SK-N-SH treated with all-trans-retinoic acid at 6 μM for 48 hours (cell line): ENCODE data around the gene ATP4B.

Experiments used
- ATAC-seq: fragments of 200-7000 bp; cut with Tn5 transposase; 3 replicates; pipeline ENCODE4 v1.9.1; 2020; ENCODE audit warnings: mild to moderate bottlenecking, moderate library complexity
- ARNTL ChIP-seq: fragments of 450-650 bp; formaldehyde crosslinking; IDR thresholded peaks from 2 replicates; pipeline ENCODE4 v1.5.0; 2020; ENCODE audit warnings: low read depth, mild to moderate bottlenecking, moderate library complexity, borderline replicate concordance
- BACH2 ChIP-seq: fragments of 250-450 bp; sonication (Bioruptor Pico); IDR thresholded peaks from 2 replicates; pipeline ENCODE4 v1.9.0; 2021; ENCODE audit warnings: mild to moderate bottlenecking, borderline replicate concordance
- CREB5 ChIP-seq: fragments of 250-450 bp; sonication (Bioruptor Pico); IDR thresholded peaks from 2 replicates; pipeline ENCODE4 v1.5.1; 2020; ENCODE audit warnings: low read depth, mild to moderate bottlenecking, moderate library complexity
- CSDC2 ChIP-seq: fragments of 250-450 bp; sonication (Bioruptor Pico); IDR thresholded peaks from 2 replicates; pipeline ENCODE4 v1.5.0; 2020; ENCODE audit warnings: mild to moderate bottlenecking, moderate library complexity
- CSRNP3 ChIP-seq: fragments of 250-450 bp; sonication (Bioruptor Pico); IDR thresholded peaks from 2 replicates; pipeline ENCODE4 v1.5.1; 2021; ENCODE audit warnings: mild to moderate bottlenecking, moderate library complexity
- ESRRG ChIP-seq: fragments of 250-450 bp; sonication (Bioruptor Pico); IDR thresholded peaks from 2 replicates; pipeline ENCODE4 v1.6.1; 2021; ENCODE audit warnings: mild to moderate bottlenecking
- GLIS3 ChIP-seq: fragments of 250-450 bp; sonication (Bioruptor Pico); IDR thresholded peaks from 2 replicates; pipeline ENCODE4 v1.5.0; 2020; ENCODE audit warnings: mild to moderate bottlenecking, moderate library complexity
- ISL1 ChIP-seq: fragments of 250-450 bp; sonication (Bioruptor Pico); IDR thresholded peaks from 2 replicates; pipeline ENCODE4 v2.1.2; 2022; ENCODE audit warnings: mild to moderate bottlenecking, moderate library complexity
- OSR1 ChIP-seq: fragments of 250-450 bp; sonication (Bioruptor Pico); IDR thresholded peaks from 2 replicates; pipeline ENCODE4 v1.8.0; 2022; ENCODE audit warnings: moderate library complexity, mild to moderate bottlenecking, inconsistent platforms
- PATZ1 ChIP-seq: fragments of 250-450 bp; sonication (Bioruptor Pico); IDR thresholded peaks from 2 replicates; pipeline ENCODE4 v1.8.0; 2020; ENCODE audit warnings: mild to moderate bottlenecking, moderate library complexity, borderline replicate concordance
- POU6F1 ChIP-seq: fragments of 250-450 bp; sonication (Bioruptor Pico); IDR thresholded peaks from 2 replicates; pipeline ENCODE4 v1.8.0; 2021; ENCODE audit warnings: low read depth, mild to moderate bottlenecking, moderate library complexity, borderline replicate concordance
- RARB ChIP-seq: fragments of 250-450 bp; sonication (Bioruptor Pico); IDR thresholded peaks from 2 replicates; pipeline ENCODE4 v1.8.0; 2021; ENCODE audit warnings: mild to moderate bottlenecking, moderate library complexity
- SNAI2 ChIP-seq: fragments of 250-450 bp; sonication (Bioruptor Pico); IDR thresholded peaks from 2 replicates; pipeline ENCODE4 v1.5.0; 2020; ENCODE audit warnings: mild to moderate bottlenecking, moderate library complexity
- TCF4 ChIP-seq: fragments of 250-450 bp; sonication (Bioruptor Pico); IDR thresholded peaks from 2 replicates; pipeline ENCODE4 v1.8.0; 2021; ENCODE audit warnings: mild to moderate bottlenecking, moderate library complexity, borderline replicate concordance
- TOX ChIP-seq: fragments of 250-450 bp; sonication (Bioruptor Pico); IDR thresholded peaks from 2 replicates; pipeline ENCODE4 v1.8.0; 2021; ENCODE audit warnings: mild to moderate bottlenecking, moderate library complexity, borderline replicate concordance
- TSHZ2 ChIP-seq: fragments of 250-450 bp; sonication (Bioruptor Pico); IDR thresholded peaks from 2 replicates; pipeline ENCODE4 v1.5.0; 2020; ENCODE audit warnings: mild to moderate bottlenecking, moderate library complexity
- ZC3H10 ChIP-seq: fragments of 250-450 bp; sonication (Bioruptor Pico); IDR thresholded peaks from 2 replicates; pipeline ENCODE4 v1.5.1; 2021; ENCODE audit warnings: mild to moderate bottlenecking, moderate library complexity
- ZFP3 ChIP-seq: fragments of 250-450 bp; sonication (Bioruptor Pico); IDR thresholded peaks from 2 replicates; pipeline ENCODE4 v1.5.0; 2020; ENCODE audit warnings: mild to moderate bottlenecking, moderate library complexity
- ZFP30 ChIP-seq: fragments of 450-650 bp; formaldehyde crosslinking; IDR thresholded peaks from 2 replicates; pipeline ENCODE4 v1.5.0; 2022; ENCODE audit warnings: mild to moderate bottlenecking, moderate library complexity
- ZNF565 ChIP-seq: fragments of 450-650 bp; formaldehyde crosslinking; conservative IDR thresholded peaks from 2 replicates; pipeline ENCODE4 v1.5.0; 2020; ENCODE audit warnings: low read depth, mild to moderate bottlenecking, moderate library complexity
- ZNF70 ChIP-seq: fragments of 450-650 bp; formaldehyde crosslinking; IDR thresholded peaks from 2 replicates; pipeline ENCODE4 v1.5.0; 2020; ENCODE audit warnings: mild to moderate bottlenecking, moderate library complexity
- ZNF8 ChIP-seq: fragments of 450-650 bp; formaldehyde crosslinking; IDR thresholded peaks from 2 replicates; pipeline ENCODE4 v1.5.0; 2020; ENCODE audit warnings: mild to moderate bottlenecking, moderate library complexity

ATP4B gene

GRCh38 chr13:113620036-113620796, 37.8 kb downstream of the ATP4B start:
- TF ChIP-seq GLIS3: no peak
- no peak for TF ChIP-seq ARNTL (CRISPR knock-in tag)
- no peak for TF ChIP-seq ZFP3 (CRISPR knock-in tag)
- no peak for TF ChIP-seq TOX (CRISPR knock-in tag)
- TF ChIP-seq BACH2 (CRISPR knock-in tag): no peak
- no peak for TF ChIP-seq CSRNP3
- TF ChIP-seq SNAI2 (CRISPR knock-in tag): no peak
- no peak for TF ChIP-seq ESRRG (CRISPR knock-in tag)
- TF ChIP-seq ISL1 (CRISPR knock-in tag): no peak
- TF ChIP-seq PATZ1 (CRISPR knock-in tag): no peak
- TF ChIP-seq ZNF8: no peak
- no peak for TF ChIP-seq RARB (CRISPR knock-in tag)
- no peak for TF ChIP-seq ZC3H10 (CRISPR knock-in tag)
- no peak for TF ChIP-seq TCF4
- TF ChIP-seq TSHZ2 (CRISPR knock-in tag): no peak
- TF ChIP-seq POU6F1: no peak
- no peak for TF ChIP-seq OSR1
- TF ChIP-seq ZNF565 (CRISPR knock-in tag): no peak
- TF ChIP-seq CSDC2: no peak
- TF ChIP-seq, all 23 proteins: peak for 0
- ATAC-seq: no peak; the same call in 2 of the 3 replicates

GRCh38 chr13:113618455-113618854, 39.5 kb downstream of the ATP4B start:
- no peak for ATAC-seq
- TF ChIP-seq ESRRG (CRISPR knock-in tag) (no peak), CSDC2 (no peak), GLIS3 (no peak), ARNTL (CRISPR knock-in tag) (no peak), OSR1 (no peak), POU6F1 (no peak), ZFP3 (CRISPR knock-in tag) (no peak), ZFP30 (CRISPR knock-in tag) (no peak), CSRNP3 (no peak), ZNF565 (CRISPR knock-in tag) (no peak), SNAI2 (CRISPR knock-in tag) (no peak), CREB5 (CRISPR knock-in tag) (no peak), ISL1 (CRISPR knock-in tag) (no peak), ZNF70 (CRISPR knock-in tag) (no peak), BACH2 (CRISPR knock-in tag) (no peak), PATZ1 (CRISPR knock-in tag) (no peak), TOX (CRISPR knock-in tag) (no peak), TCF4 (no peak)
